NCI-H1417 treated with DMSO at 0.1 percent for 48 hours (cell line): ENCODE data around the gene JPT2.
"Not testable (repeated sequence)": the region's sequence is repeated elsewhere in the genome, so short reads cannot be mapped to it uniquely, and the experiment has no call there.

Experiments
- DNase-seq: peaks from one replicate; lab custom pipeline; 2025; lab: John Stamatoyannopoulos, UW

The JPT2 gene

GRCh38 chr16:1708768-1709180 is 30.7 kb downstream of the JPT2 start:
- no peak for DNase-seq

GRCh38 chr16:1709356-1709755 is 31.3 kb downstream of the JPT2 start:
- no peak for DNase-seq

GRCh38 chr16:1710811-1711507 is 32.9 kb downstream of the JPT2 start:
- no peak for DNase-seq

- DNase-seq: no peak
Measured at GRCh38 chr16:1712791-1713261, 34.7 kb downstream of the JPT2 start.

GRCh38 chr16:1713331-1713730 is 35.3 kb downstream of the JPT2 start:
- no peak for DNase-seq

GRCh38 chr16:1713933-1714332 is 35.9 kb downstream of the JPT2 start:
- no peak for DNase-seq

- DNase-seq: no peak
Measured at GRCh38 chr16:1715220-1715619, 37.1 kb downstream of the JPT2 start.

- DNase-seq: not testable (repeated sequence)
Measured at GRCh38 chr16:1718236-1718635, 40.2 kb downstream of the JPT2 start.

- DNase-seq: not testable (repeated sequence)
Measured at GRCh38 chr16:1719559-1720229, 41.6 kb downstream of the JPT2 start.

- no peak for DNase-seq
Measured at GRCh38 chr16:1721372-1721771, 43.3 kb downstream of the JPT2 start.

- no peak for DNase-seq
Measured at GRCh38 chr16:1723450-1724147, 45.5 kb downstream of the JPT2 start.

GRCh38 chr16:1724491-1724890 is 46.4 kb downstream of the JPT2 start:
- no peak for DNase-seq

GRCh38 chr16:1726661-1727502 is 48.8 kb downstream of the JPT2 start:
- DNase-seq: no peak

- DNase-seq: no peak
Measured at GRCh38 chr16:1727651-1728624, 49.9 kb downstream of the JPT2 start.

- no peak for DNase-seq
Measured at GRCh38 chr16:1729026-1729425, 50.9 kb downstream of the JPT2 start.

GRCh38 chr16:1729445-1729844 is 51.4 kb downstream of the JPT2 start:
- DNase-seq: no peak

GRCh38 chr16:1731073-1731472 is 53.0 kb downstream of the JPT2 start:
- DNase-seq: no peak

GRCh38 chr16:1731603-1732002 is 53.5 kb downstream of the JPT2 start:
- no peak for DNase-seq

- no peak for DNase-seq
Measured at GRCh38 chr16:1732071-1732470, 54.0 kb downstream of the JPT2 start.

GRCh38 chr16:1732551-1732987 is 54.5 kb downstream of the JPT2 start:
- not testable (repeated sequence) for DNase-seq

GRCh38 chr16:1734123-1734522 is 56.0 kb downstream of the JPT2 start:
- no peak for DNase-seq
